ENCODE data around the gene SLC12A6.

- TF ChIP-seq E2F6 (IDR thresholded peaks at IDR 0.05; ENCODE audit: borderline replicate concordance, low read depth): no peak
- TF ChIP-seq CTCF (IDR thresholded peaks at IDR 0.05): no peak
- no peak for TF ChIP-seq HOXB5 (CRISPR knock-in tag; IDR thresholded peaks at IDR 0.05)
- no peak for TF ChIP-seq RFX5 (IDR thresholded peaks at IDR 0.05)
- no peak for TF ChIP-seq EHMT2 (IDR thresholded peaks at IDR 0.05; ENCODE audit: low read depth)
- TF ChIP-seq ESRRA (IDR thresholded peaks at IDR 0.05; ENCODE audit: borderline replicate concordance, low read length): no peak
- no peak for TF ChIP-seq CEBPB (IDR thresholded peaks at IDR 0.05)
- TF ChIP-seq EP300 (IDR thresholded peaks at IDR 0.05): no peak
- TF ChIP-seq TP53 (CRISPR knock-in tag; IDR thresholded peaks at IDR 0.05): no peak
- no peak for TF ChIP-seq FOSL2 (IDR thresholded peaks at IDR 0.05)
- TF ChIP-seq FOSL2 (CRISPR knock-in tag; IDR thresholded peaks at IDR 0.05): 0 out of 2 replicates have a peak, but pooled peaks have one; percentile 17
Observed at GRCh38 chr15:34370129-34370528, 32.5 kb upstream of the SLC12A6 start.
